BLaER1 (cell line): ENCODE data around the gene SLC9A1.

Source experiments
- H3K27ac ChIP-seq: shearing (Covaris generic); formaldehyde crosslinking; 2 replicates; pipeline ENCODE4 v1.8.1; 2022
- H3K27me3 ChIP-seq: shearing (Covaris generic); formaldehyde crosslinking; 2 replicates; pipeline ENCODE4 v1.8.1; 2022
- H3K36me3 ChIP-seq: shearing (Covaris generic); formaldehyde crosslinking; 2 replicates; pipeline ENCODE4 v1.8.1; 2022
- H3K4me1 ChIP-seq: shearing (Covaris generic); formaldehyde crosslinking; 2 replicates; pipeline ENCODE4 v1.8.1; 2022
- H3K4me2 ChIP-seq: shearing (Covaris generic); formaldehyde crosslinking; 2 replicates; pipeline ENCODE4 v1.8.1; 2022
- H3K4me3 ChIP-seq: shearing (Covaris generic); formaldehyde crosslinking; 2 replicates; pipeline ENCODE4 v1.8.1; 2022
- H3K9ac ChIP-seq: shearing (Covaris generic); formaldehyde crosslinking; 2 replicates; pipeline ENCODE4 v1.8.1; 2022
- H3K9me3 ChIP-seq: shearing (Covaris generic); formaldehyde crosslinking; 2 replicates; pipeline ENCODE4 v1.8.1; 2022
- H4K20me1 ChIP-seq: shearing (Covaris generic); formaldehyde crosslinking; 2 replicates; pipeline ENCODE4 v1.8.1; 2022
- Cebpa-rat ChIP-seq: shearing (Covaris generic); IDR thresholded peaks from 2 replicates; pipeline ENCODE4 v1.8.1; 2022

The SLC9A1 gene

DNA sequence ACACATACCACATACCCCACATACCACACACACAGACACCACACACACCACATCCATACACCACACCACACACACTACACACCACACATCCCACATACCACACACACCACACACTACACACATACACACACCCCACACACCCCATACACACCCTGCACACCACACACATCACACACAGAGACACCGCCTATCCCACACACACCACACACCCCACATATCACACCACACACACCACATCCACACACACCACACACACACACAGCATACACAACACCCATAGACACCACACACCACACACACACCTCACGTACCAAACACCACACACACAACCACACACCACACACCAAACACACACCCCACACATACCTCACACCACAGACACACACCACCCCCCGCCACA lies 68.3 kb downstream of the SLC9A1 start:
- H4K20me1 ChIP-seq, result no peaks in the 10 kb centered on the region
- no peak overlapping the region for H3K27ac ChIP-seq
- no peak overlapping the region for H3K4me2 ChIP-seq
- TF ChIP-seq Cebpa-rat, result no peak
- H3K9ac ChIP-seq, result no peak overlapping the region
- H3K9me3 ChIP-seq, result no peaks in the 10 kb centered on the region
- H3K27me3 ChIP-seq, result no peaks in the 10 kb centered on the region
- no peak overlapping the region for H3K4me3 ChIP-seq
- no peaks in the 10 kb centered on the region for H3K4me1 ChIP-seq
- no peaks in the 10 kb centered on the region for H3K36me3 ChIP-seq

GRCh38 chr1:27086026-27086425 lies 68.9 kb downstream of the SLC9A1 start:
- H3K9me3 ChIP-seq, result no peaks in the 10 kb centered on the region
- H4K20me1 ChIP-seq, result no peaks in the 10 kb centered on the region
- no peak overlapping the region for H3K9ac ChIP-seq
- no peak overlapping the region for H3K4me3 ChIP-seq
- no peak overlapping the region for H3K27ac ChIP-seq
- no peaks in the 10 kb centered on the region for H3K27me3 ChIP-seq
- H3K4me1 ChIP-seq, result no peaks in the 10 kb centered on the region
- H3K36me3 ChIP-seq, result no peaks in the 10 kb centered on the region
- TF ChIP-seq Cebpa-rat, result no peak
- H3K4me2 ChIP-seq, result no peak overlapping the region

- Histone ChIP-seq H3K9me3 (no peaks in the 10 kb centered on the region), H3K27me3 (no peaks in the 10 kb centered on the region)
- TF ChIP-seq Cebpa-rat, result no peak
These were observed 70.8 kb downstream of the SLC9A1 start for GRCh38 chr1:27084107-27084506.

DNA sequence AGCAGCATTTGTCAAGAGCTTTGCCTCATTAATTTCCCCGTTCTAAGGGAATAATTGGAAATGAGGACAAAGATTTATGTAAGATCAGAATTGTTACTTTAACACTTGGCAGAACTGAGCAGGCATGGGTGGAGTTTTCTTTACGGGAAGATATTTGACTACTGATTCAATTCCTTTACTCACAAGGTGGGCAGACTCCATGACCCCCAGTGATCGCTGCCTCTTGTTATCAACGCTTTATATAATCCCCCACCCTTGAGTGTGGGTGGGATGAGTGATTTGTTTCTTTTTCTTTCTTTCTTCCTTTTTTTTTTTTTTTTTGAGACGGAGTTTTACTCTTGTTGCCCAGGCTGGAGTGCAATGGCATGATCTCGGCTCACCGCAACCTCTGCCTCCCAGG lies 77.0 kb downstream of the SLC9A1 start:
- Histone ChIP-seq H4K20me1 (no peaks in the 10 kb centered on the region), H3K9ac (no peak overlapping the region), H3K4me3 (no peak overlapping the region), H3K4me2 (no peak overlapping the region), H3K9me3 (no peaks in the 10 kb centered on the region), H3K36me3 (no peaks in the 10 kb centered on the region), H3K4me1 (no peaks in the 10 kb centered on the region), H3K27ac (no peak overlapping the region), H3K27me3 (no peaks in the 10 kb centered on the region)
- no peak for TF ChIP-seq Cebpa-rat

More at GRCh38 chr1:27084107-27084506, 70.8 kb downstream of the SLC9A1 start:
- no peaks in the 10 kb centered on the region for H4K20me1 ChIP-seq
- H3K27ac ChIP-seq, result no peak overlapping the region
- no peaks in the 10 kb centered on the region for H3K36me3 ChIP-seq
- H3K4me2 ChIP-seq, result no peak overlapping the region
- no peak overlapping the region for H3K4me3 ChIP-seq
- H3K9ac ChIP-seq, result no peak overlapping the region
- H3K4me1 ChIP-seq, result no peaks in the 10 kb centered on the region

DNA sequence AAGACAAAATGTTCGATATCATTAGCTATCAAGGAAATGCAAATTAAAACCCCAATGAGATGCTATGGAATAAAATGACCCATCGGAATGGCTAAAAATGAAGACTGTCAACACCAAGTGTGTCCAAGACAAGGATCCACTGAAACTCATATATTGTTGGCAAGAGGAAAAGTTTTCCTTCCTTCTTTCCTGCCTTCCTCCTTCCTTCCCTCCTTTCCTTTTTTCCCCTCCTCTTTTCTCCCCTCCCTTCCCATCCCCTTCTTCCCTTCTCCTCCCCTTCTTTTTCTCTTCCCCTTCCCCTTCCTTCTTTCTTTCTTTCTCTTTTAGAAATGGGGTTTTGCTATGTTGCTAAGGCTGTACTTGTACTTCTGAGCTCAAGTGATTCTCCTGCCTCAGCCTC lies 78.1 kb downstream of the SLC9A1 start:
- no peaks in the 10 kb centered on the region for H3K27me3 ChIP-seq
- no peak overlapping the region for H3K4me3 ChIP-seq
- no peak overlapping the region for H3K4me2 ChIP-seq
- no peaks in the 10 kb centered on the region for H4K20me1 ChIP-seq
- no peaks in the 10 kb centered on the region for H3K9me3 ChIP-seq
- no peaks in the 10 kb centered on the region for H3K36me3 ChIP-seq
- no peaks in the 10 kb centered on the region for H3K4me1 ChIP-seq
- H3K27ac ChIP-seq, result no peak overlapping the region
- H3K9ac ChIP-seq, result no peak overlapping the region
- TF ChIP-seq Cebpa-rat, result no peak

DNA sequence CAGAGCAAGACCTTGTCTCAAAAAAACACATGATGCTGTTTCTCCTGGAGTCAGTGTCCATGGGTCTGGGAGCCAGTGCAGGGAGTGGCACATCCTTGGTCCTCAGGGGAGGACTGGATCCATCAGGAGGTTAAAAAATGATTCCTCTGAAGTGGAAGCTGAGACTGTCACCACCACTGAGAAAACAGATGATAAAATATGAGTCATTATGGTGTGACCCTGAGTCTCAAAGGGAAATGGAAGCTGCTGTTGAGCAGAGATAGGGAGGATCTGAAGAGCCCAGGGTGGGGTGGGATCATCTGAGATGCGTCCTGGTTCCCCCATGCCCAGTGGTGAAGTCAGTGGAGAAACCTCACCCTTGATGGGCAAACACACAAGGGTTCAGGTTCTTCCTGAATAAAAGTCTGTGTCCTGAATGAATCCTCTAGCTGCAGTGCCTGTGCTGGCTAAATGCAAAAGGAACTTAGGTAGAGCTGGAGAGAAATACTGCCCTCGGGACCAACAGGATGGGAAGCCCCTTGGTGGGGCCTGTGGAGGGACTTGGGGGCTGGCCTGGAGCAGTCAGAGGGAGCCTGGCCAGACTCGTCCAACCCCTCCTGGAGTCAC lies 80.6 kb downstream of the SLC9A1 start:
- no peaks in the 10 kb centered on the region for H3K4me1 ChIP-seq
- TF ChIP-seq Cebpa-rat, result no peak
- H3K9ac ChIP-seq, result no peak overlapping the region
- no peaks in the 10 kb centered on the region for H3K27me3 ChIP-seq
- no peaks in the 10 kb centered on the region for H3K36me3 ChIP-seq
- H3K27ac ChIP-seq, result no peak overlapping the region
- H3K9me3 ChIP-seq, result no peaks in the 10 kb centered on the region
- no peak overlapping the region for H3K4me3 ChIP-seq
- no peaks in the 10 kb centered on the region for H4K20me1 ChIP-seq
- H3K4me2 ChIP-seq, result no peak overlapping the region

GRCh38 chr1:27071049-27071416 lies 83.9 kb downstream of the SLC9A1 start:
- no peak overlapping the region for H3K27ac ChIP-seq
- no peak overlapping the region for H3K4me2 ChIP-seq
- H3K4me3 ChIP-seq, result no peak overlapping the region
- H3K9me3 ChIP-seq, result no peaks in the 10 kb centered on the region
- no peak overlapping the region for H3K9ac ChIP-seq
- no peaks in the 10 kb centered on the region for H3K4me1 ChIP-seq
- no peak for TF ChIP-seq Cebpa-rat
- no peaks in the 10 kb centered on the region for H3K36me3 ChIP-seq
- H4K20me1 ChIP-seq, result no peaks in the 10 kb centered on the region
- H3K27me3 ChIP-seq, result no peaks in the 10 kb centered on the region

- no peaks in the 10 kb centered on the region for H3K4me1 ChIP-seq
- no peak overlapping the region for H3K27ac ChIP-seq
- no peaks in the 10 kb centered on the region for H3K9me3 ChIP-seq
- H4K20me1 ChIP-seq, result no peaks in the 10 kb centered on the region
- no peaks in the 10 kb centered on the region for H3K27me3 ChIP-seq
- H3K4me3 ChIP-seq, result no peak overlapping the region
- H3K36me3 ChIP-seq, result no peaks in the 10 kb centered on the region
- H3K4me2 ChIP-seq, result no peak overlapping the region
- no peak for TF ChIP-seq Cebpa-rat
- H3K9ac ChIP-seq, result no peak overlapping the region
These were observed 84.4 kb downstream of the SLC9A1 start for GRCh38 chr1:27070390-27071048.

- H3K27me3 ChIP-seq, result no peaks in the 10 kb centered on the region
- no peak for TF ChIP-seq Cebpa-rat
- no peaks in the 10 kb centered on the region for H3K9me3 ChIP-seq
- H3K36me3 ChIP-seq, result no peaks in the 10 kb centered on the region
- H4K20me1 ChIP-seq, result no peaks in the 10 kb centered on the region
- H3K4me2 ChIP-seq, result no peak overlapping the region
- H3K9ac ChIP-seq, result no peak overlapping the region
- H3K4me1 ChIP-seq, result no peaks in the 10 kb centered on the region
- H3K27ac ChIP-seq, result no peak overlapping the region
- H3K4me3 ChIP-seq, result no peak overlapping the region
These were observed 86.0 kb downstream of the SLC9A1 start for GRCh38 chr1:27068922-27069321.

- Histone ChIP-seq H4K20me1 (no peaks in the 10 kb centered on the region), H3K36me3 (no peaks in the 10 kb centered on the region), H3K9ac (no peak overlapping the region), H3K9me3 (no peaks in the 10 kb centered on the region), H3K4me1 (no peaks in the 10 kb centered on the region), H3K4me3 (no peak overlapping the region), H3K27me3 (no peaks in the 10 kb centered on the region), H3K27ac (no peak overlapping the region), H3K4me2 (no peak overlapping the region)
- TF ChIP-seq Cebpa-rat, result no peak
These were observed 88.8 kb downstream of the SLC9A1 start for GRCh38 chr1:27065999-27066630.
